Dermis blood vessel endothelial cell (primary cell): ENCODE measurements around the gene PCID2. TPM values are rescaled to one million over a fixed set of nuclear protein-coding genes. Genes with fewer than 3 reads are reported as not detected.

Experiments used
- DNase-seq: peaks from one replicate; pipeline ENCODE4 v3.0.0; 2010
- total RNA-seq: library from RNA; depleted of rRNA; stranded (reverse); fragments of >200 nt; gene quantifications from 2 replicates; pipeline ENCODE4 v1.2.3, GENCODE V29; 2014

Gene PCID2
- total RNA-seq, 1 donor from 2014 or later: 74.5 TPM

DNA sequence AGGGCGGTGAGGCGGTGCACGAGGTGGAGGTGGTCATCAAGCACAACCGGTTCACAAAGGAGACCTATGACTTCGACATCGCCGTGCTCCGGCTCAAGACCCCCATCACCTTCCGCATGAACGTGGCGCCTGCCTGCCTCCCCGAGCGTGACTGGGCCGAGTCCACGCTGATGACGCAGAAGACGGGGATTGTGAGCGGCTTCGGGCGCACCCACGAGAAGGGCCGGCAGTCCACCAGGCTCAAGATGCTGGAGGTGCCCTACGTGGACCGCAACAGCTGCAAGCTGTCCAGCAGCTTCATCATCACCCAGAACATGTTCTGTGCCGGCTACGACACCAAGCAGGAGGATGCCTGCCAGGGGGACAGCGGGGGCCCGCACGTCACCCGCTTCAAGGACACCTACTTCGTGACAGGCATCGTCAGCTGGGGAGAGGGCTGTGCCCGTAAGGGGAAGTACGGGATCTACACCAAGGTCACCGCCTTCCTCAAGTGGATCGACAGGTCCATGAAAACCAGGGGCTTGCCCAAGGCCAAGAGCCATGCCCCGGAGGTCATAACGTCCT, 59.4 kb downstream of the PCID2 start:
- no peak for DNase-seq

DNA sequence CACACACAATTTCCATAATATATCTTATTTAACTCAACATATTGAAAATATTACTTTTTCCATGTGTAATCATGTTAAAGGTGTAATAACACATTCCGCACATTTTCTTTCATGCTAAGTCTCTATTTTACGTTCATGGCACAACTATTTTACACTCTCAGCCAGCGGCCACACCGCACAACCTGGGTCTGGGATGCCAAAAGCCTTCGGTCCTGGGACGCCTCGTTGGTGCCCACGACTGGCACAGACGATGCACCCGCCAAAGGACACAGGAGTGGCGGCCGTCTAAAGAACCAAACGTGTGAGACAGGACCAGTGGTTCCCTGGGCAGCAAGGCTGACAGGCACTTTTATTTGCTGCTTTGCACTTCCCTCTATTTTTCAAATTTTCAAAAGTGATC, 60.1 kb downstream of the PCID2 start:
- DNase-seq: no peak

DNA sequence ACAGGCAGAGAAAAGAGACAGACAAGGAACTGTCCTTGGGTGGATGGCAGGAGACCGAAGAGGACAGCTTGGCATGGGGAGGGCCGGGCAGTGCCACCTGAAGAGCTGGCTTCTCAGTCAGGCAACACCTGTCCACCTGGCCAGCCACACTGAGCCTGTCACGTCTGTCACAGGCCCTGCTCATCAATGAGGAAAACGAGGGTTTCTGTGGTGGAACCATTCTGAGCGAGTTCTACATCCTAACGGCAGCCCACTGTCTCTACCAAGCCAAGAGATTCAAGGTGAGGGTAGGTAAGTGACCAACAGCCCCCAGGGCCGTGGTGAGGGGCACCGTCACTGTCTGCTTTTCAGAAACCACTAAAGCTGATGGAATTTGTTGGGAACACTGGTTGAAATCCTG, 61.3 kb downstream of the PCID2 start:
- no peak for DNase-seq

DNA sequence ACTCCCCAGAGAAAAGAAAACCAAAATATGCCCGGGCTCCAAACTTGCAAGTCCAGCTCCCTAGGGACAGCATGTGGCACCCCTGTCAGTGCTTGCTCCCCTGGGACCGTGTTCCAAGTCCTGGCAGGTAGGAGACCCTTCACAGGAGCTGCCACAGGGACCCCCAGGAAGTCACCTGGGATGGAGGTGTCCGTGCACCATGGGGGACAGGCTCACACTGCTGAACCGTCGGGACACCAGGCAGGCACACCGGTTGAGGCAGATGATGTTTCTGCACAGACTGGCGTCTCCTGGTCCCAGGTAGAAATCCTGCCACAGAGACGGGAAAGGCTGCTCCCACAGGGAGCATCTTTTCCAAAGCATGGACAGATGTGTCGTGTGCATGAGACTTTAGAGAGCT, 61.7 kb downstream of the PCID2 start:
- DNase-seq: no peak

DNA sequence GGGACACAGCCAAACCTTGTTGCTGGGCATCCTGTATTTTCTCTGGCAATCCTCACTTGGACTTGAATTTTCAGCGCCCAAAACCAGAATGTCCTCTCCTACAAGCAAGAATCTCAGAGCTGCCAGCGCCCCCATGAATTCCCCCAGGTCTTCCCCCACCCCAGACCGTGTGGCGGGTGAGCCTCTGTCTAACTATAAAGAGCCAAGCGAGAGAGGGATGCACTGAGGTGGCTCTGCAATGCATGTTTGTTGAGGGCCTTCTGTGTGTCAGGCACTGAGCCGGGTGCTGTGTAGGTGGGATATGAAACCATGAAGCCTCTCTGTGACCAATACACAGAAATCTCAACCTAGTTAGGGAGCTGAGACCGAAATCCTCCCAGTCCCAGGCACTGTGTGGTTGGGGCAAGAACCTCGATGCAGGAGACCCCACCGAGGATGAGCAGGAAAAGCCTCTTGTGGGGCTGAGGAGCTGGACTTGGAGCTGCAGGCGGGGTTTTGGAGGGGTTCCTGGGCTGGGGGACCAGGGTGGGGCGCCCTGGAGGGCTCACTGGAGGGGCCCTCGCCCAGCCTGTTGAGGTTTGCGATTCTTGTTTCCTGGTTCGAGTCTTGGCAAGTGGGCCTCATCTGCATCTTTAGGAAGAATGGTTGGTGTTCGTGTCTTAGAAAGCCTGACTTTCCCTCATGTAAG, 62.4 kb downstream of the PCID2 start:
- DNase-seq: no peak

DNA sequence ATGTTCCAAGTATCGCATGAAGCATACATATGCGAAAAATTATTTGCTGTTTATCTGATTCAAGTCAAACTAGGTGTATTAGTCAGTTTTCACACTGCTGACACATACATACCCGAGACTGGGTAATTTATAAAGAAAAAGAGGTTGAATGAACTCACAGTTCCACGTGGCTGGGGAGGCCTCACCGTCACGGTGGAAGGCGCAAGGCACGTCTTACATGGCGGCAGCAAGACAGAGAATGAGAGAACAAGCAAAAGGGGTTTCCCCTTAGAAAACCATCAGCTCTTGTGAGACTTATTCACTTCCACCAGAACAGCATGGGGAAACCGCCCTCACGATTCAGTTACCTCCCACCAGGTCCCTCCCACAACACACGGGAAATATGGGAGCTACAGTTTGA, 63.0 kb downstream of the PCID2 start:
- no peak for DNase-seq

DNA sequence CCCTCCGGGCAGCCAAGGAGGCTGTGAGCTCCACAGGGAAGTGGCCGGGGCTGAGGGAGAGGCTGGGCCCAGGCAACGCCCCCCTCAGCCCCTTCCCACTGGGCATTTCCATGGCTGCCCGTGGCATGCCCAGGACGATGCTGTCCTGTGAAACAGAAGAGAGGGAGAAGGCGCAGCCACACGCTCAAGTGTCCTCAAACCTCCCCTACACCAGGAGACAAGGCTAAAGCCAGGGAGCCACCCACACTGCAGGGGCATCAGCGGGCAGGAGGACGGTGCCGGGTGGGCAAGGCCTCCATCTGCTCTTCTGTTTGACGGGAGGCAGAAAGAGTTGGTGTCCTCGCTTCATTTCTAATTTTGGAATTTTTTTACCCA, 64.2 kb downstream of the PCID2 start:
- DNase-seq: no peak

DNA sequence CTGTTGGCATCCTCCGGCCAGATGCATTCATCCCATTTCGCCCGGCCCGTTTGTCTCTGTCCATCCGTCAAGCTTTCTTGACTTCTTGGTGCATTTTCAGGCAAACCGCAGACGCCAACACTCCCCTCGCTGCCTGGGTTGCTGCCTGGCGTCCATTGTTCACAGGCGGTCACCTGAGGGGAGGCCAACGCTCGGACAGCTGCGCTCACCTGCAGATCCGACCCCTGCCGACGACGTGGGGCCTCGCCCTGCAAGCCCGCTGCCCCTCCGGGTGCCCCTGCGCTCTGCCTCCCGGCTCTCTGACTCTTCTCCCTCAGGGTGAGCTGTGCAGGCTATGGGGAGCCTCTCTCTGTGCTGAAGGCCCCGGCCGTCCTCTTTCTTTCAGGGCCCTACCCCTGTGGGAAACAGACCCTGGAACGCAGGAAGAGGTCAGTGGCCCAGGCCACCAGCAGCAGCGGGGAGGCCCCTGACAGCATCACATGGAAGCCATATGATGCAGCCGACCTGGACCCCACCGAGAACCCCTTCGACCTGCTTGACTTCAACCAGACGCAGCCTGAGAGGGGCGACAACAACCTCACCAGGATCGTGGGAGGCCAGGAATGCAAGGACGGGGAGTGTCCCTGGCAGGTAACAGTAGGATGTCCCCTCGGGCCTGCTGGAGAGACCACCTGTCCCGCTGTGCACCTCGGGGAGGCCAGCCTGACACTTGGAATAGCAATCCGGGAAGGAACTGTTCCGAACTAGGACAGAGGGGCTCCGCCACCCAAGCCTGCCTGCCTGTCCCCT, 64.8 kb downstream of the PCID2 start:
- DNase-seq: no peak

DNA sequence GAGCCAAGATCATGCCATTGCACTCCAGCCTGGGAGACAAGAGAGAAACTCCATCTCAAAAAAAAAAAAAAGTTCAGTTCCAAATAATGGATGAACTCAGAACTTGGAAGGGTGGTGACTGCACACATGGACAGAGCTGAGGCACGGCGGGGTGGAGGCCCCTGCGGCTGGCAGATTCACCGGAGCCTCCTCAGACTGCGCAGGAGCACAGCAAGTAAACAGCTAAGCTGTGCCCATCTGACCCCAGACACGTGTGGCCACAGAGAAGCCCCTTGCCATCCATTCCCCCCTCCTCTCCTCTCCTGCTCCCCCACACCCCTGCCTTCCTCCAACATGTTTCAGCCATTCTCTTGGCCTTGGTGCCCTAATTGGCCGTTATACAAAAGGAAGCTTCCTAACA, 65.6 kb downstream of the PCID2 start:
- DNase-seq: no peak

DNA sequence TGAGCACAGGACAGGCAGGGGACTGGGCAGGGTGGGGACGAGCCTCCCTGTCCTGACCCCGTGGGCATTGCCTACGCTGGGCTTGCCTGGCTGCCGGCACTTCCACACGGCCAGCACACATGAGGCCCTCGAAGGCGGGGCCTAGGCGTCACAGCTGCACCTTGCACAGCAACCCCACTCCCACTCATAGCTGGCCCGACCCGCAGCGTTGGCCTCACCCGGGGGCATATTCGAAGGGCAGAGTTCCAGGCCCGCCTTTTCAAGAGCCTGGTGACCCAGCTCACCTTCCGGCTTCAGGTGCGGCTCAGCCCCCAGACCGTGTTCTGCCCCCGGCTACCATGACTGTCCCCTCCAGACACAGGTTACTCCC, 66.9 kb downstream of the PCID2 start:
- no peak for DNase-seq

DNA sequence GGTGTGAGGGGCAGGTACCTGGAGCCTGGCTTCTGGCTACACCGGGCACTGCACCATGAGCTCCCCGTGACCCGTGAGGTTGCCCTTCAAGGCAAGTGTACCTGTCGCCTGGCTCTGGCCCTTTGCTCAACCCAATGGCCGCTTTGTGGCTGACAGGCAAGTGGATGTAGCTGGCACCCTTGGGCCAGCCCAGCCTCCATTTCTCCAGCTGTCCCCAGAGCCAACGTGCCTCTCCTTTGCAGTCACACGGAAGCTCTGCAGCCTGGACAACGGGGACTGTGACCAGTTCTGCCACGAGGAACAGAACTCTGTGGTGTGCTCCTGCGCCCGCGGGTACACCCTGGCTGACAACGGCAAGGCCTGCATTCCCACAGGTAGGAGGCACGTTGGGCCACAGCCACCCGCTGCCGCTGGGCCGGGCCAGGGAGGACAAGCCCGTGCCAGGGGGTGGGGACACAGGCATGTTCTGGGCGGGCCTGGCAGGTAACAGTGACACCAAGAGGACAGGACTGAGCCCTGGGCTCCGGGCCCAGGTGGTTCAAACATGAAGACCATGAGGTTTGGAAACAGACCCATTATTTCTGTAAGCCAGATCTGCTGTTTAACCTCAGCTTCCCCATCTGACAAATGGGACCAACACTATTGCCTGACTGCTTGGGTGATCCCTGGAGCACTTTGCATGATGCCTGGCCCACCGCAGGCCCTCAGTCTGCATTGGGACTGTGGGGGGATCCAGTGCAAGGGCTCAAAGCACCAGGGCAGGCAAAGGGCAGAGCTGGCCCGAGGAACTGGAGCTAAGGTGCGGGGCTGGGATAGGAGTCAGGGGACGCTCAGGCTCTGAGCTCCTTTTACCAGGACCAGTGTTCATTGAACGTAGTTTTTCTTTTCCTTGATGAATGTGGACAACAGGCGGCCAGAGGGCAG, 67.5 kb downstream of the PCID2 start:
- no peak for DNase-seq

DNA sequence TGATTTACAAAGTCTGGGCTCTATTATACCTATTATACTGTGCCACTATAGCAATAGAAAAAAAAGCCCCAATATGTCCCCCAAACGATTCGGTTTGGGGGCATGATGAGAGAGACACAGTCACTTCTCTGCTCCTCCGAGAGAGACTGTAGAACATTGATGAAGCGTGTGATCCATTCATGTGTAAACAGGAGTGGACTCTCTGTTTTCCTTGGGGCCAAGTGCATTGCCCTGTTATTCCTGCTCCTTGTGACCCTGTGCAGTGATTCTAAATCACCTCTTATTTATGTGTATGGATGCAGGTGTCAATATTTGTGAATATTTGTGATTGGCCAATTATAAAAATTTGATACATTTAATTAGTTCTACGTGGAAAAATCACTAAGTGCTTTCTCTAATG, 68.9 kb downstream of the PCID2 start:
- no peak for DNase-seq

DNA sequence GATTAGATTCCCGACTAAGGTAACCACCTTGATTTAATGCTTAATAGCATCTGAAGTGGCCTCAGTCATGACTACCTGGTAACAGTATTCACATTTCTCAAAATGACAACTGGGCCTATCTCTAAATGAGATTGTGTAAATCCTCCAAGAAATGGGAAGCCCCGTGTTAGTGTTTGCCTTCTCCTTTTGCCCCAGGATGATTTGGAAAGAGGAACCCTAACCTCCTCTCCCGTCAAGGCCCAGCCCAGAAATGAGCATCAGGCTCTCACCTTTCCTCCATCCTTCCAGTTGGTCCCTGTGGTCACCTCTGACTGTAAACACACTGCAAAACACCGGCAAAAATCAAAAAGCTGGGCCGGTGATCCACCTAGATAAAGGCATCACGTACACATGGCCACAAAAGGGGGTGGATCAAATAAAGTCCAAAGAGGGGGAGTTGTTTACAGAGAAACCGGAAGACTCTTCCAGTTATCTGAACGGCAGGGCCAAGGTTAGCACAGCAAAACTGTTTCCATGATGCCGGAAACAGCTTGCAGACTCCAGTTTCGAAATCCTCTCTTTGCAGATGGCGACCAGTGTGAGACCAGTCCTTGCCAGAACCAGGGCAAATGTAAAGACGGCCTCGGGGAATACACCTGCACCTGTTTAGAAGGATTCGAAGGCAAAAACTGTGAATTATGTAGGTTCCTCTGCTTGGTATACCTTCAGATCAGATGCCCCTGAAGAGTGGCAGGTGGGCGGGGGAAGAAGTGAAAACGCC, 69.5 kb downstream of the PCID2 start:
- no peak for DNase-seq

DNA sequence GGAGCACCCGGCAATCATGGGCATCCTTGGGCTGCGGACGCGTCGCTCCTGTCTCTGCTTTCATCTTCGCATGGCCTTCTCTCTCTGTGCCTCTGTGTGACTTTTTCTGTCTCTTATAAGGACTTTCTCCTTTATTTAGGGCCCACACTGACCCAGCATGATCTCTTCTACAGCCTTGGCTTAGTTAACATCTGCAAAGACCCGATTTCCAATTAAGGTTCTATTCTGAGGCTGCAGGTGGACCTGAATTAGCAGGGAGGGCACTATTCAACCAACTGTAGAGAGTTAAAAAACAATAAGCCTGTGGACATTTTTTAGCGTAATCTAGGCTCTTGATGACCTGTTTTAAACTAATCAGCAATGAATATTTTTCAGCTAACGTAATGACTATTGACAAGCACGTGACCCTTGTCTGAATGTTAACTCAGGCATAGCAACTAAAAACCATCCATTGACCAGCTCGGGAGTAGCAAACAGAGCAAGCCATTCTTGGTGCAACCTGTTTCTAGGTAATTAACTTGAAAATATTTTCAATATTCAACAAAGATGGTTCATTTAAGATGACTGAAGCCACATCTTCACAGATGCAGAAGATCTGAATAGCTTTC, 70.7 kb downstream of the PCID2 start:
- no peak for DNase-seq

DNA sequence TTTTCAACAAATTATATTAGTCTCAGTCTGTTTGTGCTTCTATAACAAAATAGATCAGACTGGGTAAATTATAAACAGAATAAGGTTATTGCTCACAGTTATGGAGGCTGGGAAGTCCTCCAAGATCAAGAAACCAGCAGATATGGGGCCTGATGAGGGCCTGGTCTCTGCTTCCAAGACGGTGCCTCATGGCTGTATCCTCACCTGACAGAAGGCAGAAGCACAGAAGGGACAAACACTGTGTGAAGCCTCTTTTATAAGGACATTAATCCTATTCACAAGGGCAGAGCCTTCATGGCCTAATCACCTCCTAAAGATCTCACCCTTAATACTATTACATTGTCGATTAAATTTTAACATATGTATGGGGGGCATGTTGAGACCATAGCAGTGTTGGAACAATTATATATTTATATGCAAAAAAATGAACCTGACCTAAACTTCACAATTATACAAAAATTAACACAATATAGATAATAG, 73.1 kb downstream of the PCID2 start:
- DNase-seq: no peak

DNA sequence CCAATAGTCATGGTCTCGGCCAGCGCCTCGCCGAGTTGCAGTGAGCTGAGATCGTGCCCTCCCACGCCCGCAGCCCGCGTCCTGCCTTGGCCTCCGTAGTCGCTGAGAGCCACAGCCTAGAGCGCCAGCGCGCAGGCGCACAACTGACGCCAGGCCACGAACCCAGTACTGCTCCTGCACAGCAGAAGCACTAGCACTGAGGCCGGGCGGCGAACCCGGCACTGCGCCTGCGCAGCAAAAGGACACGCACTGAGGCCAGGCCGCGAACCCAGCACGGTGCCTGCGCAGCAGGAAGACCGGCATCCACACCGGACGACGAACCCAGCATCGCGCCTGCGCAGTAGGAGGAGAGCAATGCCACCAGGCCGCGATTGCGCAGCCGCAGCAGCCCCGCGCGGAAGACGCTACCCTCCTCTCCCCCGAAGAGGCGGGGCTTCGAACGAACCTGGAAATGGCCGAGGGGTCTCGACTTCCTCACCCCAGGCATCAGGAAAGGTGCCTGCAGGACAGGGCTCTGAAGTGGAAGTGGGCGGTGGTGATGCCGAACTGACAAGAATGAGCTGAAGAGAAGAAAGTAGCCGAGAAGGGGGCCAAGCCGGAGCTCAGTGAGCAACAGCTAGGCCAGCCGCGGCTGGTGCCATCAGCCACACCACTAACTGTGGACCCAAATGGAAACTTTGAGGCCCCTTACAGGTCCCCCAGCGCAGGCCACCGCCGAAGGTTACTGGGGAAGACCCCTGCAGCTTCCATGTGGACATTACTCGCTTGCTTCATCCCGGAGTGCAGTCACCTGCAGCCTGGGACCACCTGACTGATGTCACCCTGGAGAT, 78.3 kb downstream of the PCID2 start:
- peak; percentile 39 for DNase-seq

DNA sequence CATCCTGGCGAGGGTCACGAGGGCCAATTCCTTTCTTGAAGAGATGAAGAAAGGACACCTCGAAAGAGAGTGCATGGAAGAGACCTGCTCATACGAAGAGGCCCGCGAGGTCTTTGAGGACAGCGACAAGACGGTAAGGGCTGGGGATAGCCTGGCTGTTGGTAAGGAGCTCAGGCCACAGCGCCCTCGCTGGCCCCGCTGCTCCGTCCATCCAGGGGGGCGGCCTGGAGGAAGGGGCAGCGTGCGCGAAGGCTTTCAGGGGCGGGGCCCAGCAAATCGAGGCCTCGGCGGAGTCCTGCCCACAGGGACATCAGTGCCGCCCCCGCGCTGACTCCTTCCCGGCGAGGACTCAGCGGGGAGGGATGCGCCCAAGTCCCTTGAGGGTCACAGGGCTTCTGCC, 79.0 kb downstream of the PCID2 start:
- no peak for DNase-seq
